ENCODE measurements around the gene APMAP.

APMAP gene

DNA sequence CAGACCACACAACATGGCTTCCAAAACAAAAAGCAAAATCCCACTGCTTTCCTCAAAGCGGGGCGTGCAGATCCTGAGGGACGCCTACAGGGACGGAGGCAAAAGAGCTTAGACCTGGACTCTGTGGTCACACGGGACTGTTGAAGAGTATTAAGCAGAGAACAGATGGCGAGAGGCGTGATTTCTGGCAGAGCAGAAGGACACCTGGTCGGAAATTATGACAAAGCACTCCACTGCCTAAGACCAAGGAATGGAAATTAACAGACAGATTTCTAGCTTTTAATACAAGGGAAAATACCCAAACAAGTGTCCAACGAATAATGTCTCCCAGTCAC is 28.1 kb downstream of the APMAP start:
- POLR2A ChIA-PET, result interaction anchor here (0.6 kb wide), 1 partner anchor 639 kb away, joined by 6 read pairs; no protein-coding TSS in a partner anchor
- no peak for TF ChIP-seq GLI4 (tag by site-specific recombination; IDR thresholded peaks at IDR 0.05)
- no peak for TF ChIP-seq ZNF121 (tag by site-specific recombination; IDR thresholded peaks at IDR 0.05)
- TF ChIP-seq, protein P1, sequence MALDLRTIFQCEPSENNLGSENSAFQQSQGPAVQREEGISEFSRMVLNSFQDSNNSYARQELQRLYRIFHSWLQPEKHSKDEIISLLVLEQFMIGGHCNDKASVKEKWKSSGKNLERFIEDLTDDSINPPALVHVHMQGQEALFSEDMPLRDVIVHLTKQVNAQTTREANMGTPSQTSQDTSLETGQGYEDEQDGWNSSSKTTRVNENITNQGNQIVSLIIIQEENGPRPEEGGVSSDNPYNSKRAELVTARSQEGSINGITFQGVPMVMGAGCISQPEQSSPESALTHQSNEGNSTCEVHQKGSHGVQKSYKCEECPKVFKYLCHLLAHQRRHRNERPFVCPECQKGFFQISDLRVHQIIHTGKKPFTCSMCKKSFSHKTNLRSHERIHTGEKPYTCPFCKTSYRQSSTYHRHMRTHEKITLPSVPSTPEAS (tag by site-specific recombination; IDR thresholded peaks at IDR 0.05), result no peak
- no peak for TF ChIP-seq ZNF555 (tag by site-specific recombination; conservative IDR thresholded peaks at IDR 0.05)
- TF ChIP-seq YY2 (tag by site-specific recombination; IDR thresholded peaks at IDR 0.05), result no peak
- no peak for TF ChIP-seq IKZF3 (tag by site-specific recombination; IDR thresholded peaks at IDR 0.05)
- no peak for TF ChIP-seq ZXDB (tag by site-specific recombination; IDR thresholded peaks at IDR 0.05)
- TF ChIP-seq, protein P2, sequence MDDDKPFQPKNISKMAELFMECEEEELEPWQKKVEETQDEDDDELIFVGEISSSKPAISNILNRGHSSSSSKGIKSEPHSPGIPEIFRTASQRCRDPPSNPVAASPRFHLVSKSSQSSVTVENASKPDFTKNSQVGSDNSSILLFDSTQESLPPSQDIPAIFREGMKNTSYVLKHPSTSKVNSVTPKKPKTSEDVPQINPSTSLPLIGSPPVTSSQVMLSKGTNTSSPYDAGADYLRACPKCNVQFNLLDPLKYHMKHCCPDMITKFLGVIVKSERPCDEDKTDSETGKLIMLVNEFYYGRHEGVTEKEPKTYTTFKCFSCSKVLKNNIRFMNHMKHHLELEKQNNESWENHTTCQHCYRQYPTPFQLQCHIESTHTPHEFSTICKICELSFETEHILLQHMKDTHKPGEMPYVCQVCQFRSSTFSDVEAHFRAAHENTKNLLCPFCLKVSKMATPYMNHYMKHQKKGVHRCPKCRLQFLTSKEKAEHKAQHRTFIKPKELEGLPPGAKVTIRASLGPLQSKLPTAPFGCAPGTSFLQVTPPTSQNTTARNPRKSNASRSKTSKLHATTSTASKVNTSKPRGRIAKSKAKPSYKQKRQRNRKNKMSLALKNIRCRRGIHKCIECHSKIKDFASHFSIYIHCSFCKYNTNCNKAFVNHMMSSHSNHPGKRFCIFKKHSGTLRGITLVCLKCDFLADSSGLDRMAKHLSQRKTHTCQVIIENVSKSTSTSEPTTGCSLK (tag by site-specific recombination; IDR thresholded peaks at IDR 0.05), result no peak
- no peak for TF ChIP-seq ZNF48 (tag by site-specific recombination; IDR thresholded peaks at IDR 0.05)
- TF ChIP-seq ZNF701 (tag by site-specific recombination; IDR thresholded peaks at IDR 0.05), result no peak
- no peak for TF ChIP-seq ZNF561 (tag by site-specific recombination; IDR thresholded peaks at IDR 0.05; ENCODE audit: borderline replicate concordance)
- no peak for TF ChIP-seq ZNF311 (tag by site-specific recombination; IDR thresholded peaks at IDR 0.05; ENCODE audit: borderline replicate concordance)
- TF ChIP-seq GLIS1 (tag by site-specific recombination; IDR thresholded peaks at IDR 0.05), result no peak
- TF ChIP-seq, protein P3, sequence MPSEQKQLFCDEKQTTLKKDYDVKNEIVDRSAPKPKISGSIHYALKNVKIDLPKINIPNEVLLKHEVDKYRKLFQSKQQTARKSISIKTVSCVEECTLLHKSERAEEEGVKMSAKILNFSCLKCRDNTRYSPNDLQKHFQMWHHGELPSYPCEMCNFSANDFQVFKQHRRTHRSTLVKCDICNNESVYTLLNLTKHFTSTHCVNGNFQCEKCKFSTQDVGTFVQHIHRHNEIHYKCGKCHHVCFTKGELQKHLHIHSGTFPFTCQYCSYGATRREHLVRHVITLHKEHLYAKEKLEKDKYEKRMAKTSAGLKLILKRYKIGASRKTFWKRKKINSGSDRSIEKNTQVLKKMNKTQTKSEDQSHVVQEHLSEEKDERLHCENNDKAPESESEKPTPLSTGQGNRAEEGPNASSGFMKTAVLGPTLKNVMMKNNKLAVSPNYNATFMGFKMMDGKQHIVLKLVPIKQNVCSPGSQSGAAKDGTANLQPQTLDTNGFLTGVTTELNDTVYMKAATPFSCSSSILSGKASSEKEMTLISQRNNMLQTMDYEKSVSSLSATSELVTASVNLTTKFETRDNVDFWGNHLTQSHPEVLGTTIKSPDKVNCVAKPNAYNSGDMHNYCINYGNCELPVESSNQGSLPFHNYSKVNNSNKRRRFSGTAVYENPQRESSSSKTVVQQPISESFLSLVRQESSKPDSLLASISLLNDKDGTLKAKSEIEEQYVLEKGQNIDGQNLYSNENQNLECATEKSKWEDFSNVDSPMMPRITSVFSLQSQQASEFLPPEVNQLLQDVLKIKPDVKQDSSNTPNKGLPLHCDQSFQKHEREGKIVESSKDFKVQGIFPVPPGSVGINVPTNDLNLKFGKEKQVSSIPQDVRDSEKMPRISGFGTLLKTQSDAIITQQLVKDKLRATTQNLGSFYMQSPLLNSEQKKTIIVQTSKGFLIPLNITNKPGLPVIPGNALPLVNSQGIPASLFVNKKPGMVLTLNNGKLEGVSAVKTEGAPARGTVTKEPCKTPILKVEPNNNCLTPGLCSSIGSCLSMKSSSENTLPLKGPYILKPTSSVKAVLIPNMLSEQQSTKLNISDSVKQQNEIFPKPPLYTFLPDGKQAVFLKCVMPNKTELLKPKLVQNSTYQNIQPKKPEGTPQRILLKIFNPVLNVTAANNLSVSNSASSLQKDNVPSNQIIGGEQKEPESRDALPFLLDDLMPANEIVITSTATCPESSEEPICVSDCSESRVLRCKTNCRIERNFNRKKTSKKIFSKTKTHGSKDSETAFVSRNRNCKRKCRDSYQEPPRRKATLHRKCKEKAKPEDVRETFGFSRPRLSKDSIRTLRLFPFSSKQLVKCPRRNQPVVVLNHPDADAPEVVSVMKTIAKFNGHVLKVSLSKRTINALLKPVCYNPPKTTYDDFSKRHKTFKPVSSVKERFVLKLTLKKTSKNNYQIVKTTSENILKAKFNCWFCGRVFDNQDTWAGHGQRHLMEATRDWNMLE (tag by site-specific recombination; conservative IDR thresholded peaks at IDR 0.05; ENCODE audit: low read depth), result no peak
- Histone ChIP-seq H3K36me3 (ENCODE audit: control insufficient read depth in 2 of 2, insufficient read depth in 1 of 2, low read length in 2 of 2) (peaks cover 0 to 86% of the 10 kb centered on the region in 2 experiments; a peak in 1 of 3 replicates), H3K9me3 (ENCODE audit: control insufficient read depth, insufficient read depth, low read depth, low read length) (no peaks in the 10 kb centered on the region), H3K4me3 (ENCODE audit: low read depth, low read length) (no peak overlapping the region), H3K27ac (ENCODE audit: extremely low read depth, low read depth, low read length) (no peak overlapping the region), H3K4me1 (ENCODE audit: control insufficient read depth, insufficient read depth, low read length) (no peaks in the 10 kb centered on the region)
- CTCF ChIA-PET, result interaction anchor here (0.7 kb wide), 1 partner anchor 11 kb away, joined by 3 read pairs; no protein-coding TSS in a partner anchor

DNA sequence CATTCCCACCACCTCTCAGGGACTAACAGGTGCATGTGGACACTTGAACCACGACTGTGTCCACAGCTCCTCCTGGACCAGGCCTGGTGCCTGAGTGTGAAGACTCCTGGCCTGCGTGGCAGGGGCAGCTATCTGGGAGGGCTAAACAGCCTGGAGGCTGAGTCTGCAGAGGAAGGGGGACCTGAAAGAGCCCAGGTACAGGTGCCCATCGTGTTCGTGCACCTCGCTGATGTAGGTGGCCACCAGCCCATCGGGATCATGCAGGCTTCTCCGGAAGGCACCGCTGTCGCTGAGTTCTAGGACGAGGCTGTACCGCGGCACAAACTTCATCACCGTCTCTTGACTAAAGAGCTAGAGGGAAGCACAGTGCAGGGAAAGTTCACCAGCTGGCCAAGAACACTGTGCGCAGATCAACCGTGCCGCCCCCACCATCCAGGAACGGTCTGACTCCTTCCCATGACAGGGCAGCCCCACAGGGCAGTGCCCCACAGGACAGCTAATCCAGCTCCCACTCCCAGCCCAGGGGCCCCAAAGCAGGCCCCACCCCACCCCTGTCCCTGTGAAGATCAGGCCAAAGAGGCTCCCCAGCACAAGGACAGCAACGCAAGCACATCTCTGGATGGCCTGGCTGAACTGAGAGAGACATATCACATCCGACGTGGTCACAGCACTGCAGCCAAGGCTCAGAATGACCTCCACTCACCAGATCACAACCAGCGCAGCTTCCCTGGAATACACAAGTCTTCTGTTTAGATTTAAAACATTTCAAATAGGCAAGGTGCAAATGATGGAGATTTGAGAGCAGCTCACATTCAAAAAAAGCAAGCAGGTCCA is 28.7 kb downstream of the APMAP start:
- Histone ChIP-seq H3K36me3 (ENCODE audit: control insufficient read depth in 2 of 2, insufficient read depth in 1 of 2, low read length in 2 of 2) (peaks cover 0 to 83% of the 10 kb centered on the region in 2 experiments; a peak in 1 of 3 replicates), H3K27ac (ENCODE audit: extremely low read depth, low read depth, low read length) (no peak overlapping the region), H3K4me1 (ENCODE audit: control insufficient read depth, insufficient read depth, low read length) (no peaks in the 10 kb centered on the region), H3K4me3 (ENCODE audit: low read depth, low read length) (no peak overlapping the region), H3K9me3 (ENCODE audit: control insufficient read depth, insufficient read depth, low read depth, low read length) (no peaks in the 10 kb centered on the region)
- ChIA-PET CTCF (no interaction called here), POLR2A (no interaction called here)
- no peak for TF ChIP-seq OVOL3 (tag by site-specific recombination; IDR thresholded peaks at IDR 0.05)
- TF ChIP-seq ZFHX2 (tag by site-specific recombination; conservative IDR thresholded peaks at IDR 0.05), result no peak
- no peak for TF ChIP-seq ZNF324 (tag by site-specific recombination; IDR thresholded peaks at IDR 0.05)
- TF ChIP-seq ZSCAN30 (tag by site-specific recombination; IDR thresholded peaks at IDR 0.05), result no peak
- TF ChIP-seq, protein P4, sequence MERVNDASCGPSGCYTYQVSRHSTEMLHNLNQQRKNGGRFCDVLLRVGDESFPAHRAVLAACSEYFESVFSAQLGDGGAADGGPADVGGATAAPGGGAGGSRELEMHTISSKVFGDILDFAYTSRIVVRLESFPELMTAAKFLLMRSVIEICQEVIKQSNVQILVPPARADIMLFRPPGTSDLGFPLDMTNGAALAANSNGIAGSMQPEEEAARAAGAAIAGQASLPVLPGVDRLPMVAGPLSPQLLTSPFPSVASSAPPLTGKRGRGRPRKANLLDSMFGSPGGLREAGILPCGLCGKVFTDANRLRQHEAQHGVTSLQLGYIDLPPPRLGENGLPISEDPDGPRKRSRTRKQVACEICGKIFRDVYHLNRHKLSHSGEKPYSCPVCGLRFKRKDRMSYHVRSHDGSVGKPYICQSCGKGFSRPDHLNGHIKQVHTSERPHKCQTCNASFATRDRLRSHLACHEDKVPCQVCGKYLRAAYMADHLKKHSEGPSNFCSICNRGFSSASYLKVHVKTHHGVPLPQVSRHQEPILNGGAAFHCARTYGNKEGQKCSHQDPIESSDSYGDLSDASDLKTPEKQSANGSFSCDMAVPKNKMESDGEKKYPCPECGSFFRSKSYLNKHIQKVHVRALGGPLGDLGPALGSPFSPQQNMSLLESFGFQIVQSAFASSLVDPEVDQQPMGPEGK (tag by site-specific recombination; IDR thresholded peaks at IDR 0.05), result no peak

Data from HEK293 (cell line).